HCT116 (cell line): ENCODE data around the gene PCBP1. TPM values are rescaled to one million over a fixed set of nuclear protein-coding genes. Genes with fewer than 3 reads are reported as not detected.

Experiments used
- ATAC-seq: fragments of 200-7000 bp; cut with Tn5 transposase; 2 replicates; pipeline ENCODE4 v1.9.1; 2020; ENCODE audit warnings: mild to moderate bottlenecking, moderate library complexity
- BruUV-seq: library from RNA; stranded (reverse); fragments of 400-500 nt; replicated peaks from 2 replicates; lab custom pipeline; 2021; lab: Mats Ljungman, UMichigan
- CTCF ChIA-PET: fragments of 300-600 bp; sonication (Branson Sonifier 250); formaldehyde crosslinking; loops from one replicate; lab custom pipeline; 2021; ENCODE audit warnings: antibody characterized with exemption; lab: Charles Lee
- POLR2A ChIA-PET: fragments of 300-600, 350-600 bp; sonication (Branson Sonifier 250); formaldehyde crosslinking; loops from one replicate; lab custom pipeline; 2021; ENCODE audit warnings: antibody characterized with exemption; lab: Charles Lee
- RAD21 ChIA-PET, 2 experiments: fragments of 300-600 bp; sonication (Branson Sonifier 250); formaldehyde crosslinking; loops; one replicate each; lab custom pipeline; 2023; ENCODE audit warnings: low total read pairs in 2 of 2; ENCODE audit not compliant: uncharacterized antibody in 2 of 2, unreplicated experiment in 2 of 2, low non-redundant PET in 1 of 2; lab: Charles Lee
- DNase-seq: peaks from one replicate; pipeline ENCODE4 v3.0.0-alpha.2; 2010; ENCODE audit warnings: low read depth, low spot score
- H2AFZ ChIP-seq: fragments of 200-600 bp; shearing (Covaris generic), sonication (generic); 2 replicates; pipeline ENCODE4 v1.6.1; 2017; ENCODE audit warnings: low read depth, mixed run types, mixed read lengths, antibody characterized with exemption, low read length; ENCODE audit not compliant: poor library complexity, severe bottlenecking
- H3K27ac ChIP-seq: 2 replicates; pipeline ENCODE4 v1.5.1; 2012; ENCODE audit warnings: low read depth, low read length
- H3K27me3 ChIP-seq: fragments of 200-600 bp; sonication (generic); 2 replicates; pipeline ENCODE4 v1.6.1; 2016; ENCODE audit warnings: mixed run types, low read length, mixed read lengths; ENCODE audit not compliant: insufficient read depth
- H3K36me3 ChIP-seq, 2 experiments: fragments of 200-500 bp in 1 of 2; fragments of 200-600 bp in 1 of 2; sonication (Bioruptor generic) in 1 of 2; sonication (generic) in 1 of 2; 2 replicates each; pipeline versions ENCODE4 v1.5.1 to v1.6.1; 2014 to 2016; ENCODE audit warnings: low read length in 2 of 2, inconsistent platforms in 1 of 2, mixed read lengths in 1 of 2, mixed run types in 1 of 2; ENCODE audit not compliant: insufficient read depth in 2 of 2, control insufficient read depth in 1 of 2
- H3K4me1 ChIP-seq, 2 experiments: fragments of 200-600 bp in 1 of 2; sonication (generic) in 1 of 2; 2 replicates each; pipeline versions ENCODE4 v1.5.1 to v1.6.1; 2012 to 2017; ENCODE audit warnings: low read length in 2 of 2, inconsistent platforms in 1 of 2, mild to moderate bottlenecking in 1 of 2, mixed read lengths in 1 of 2, mixed run types in 1 of 2, moderate library complexity in 1 of 2; ENCODE audit not compliant: insufficient read depth in 2 of 2, control insufficient read depth in 1 of 2
- H3K4me2 ChIP-seq: fragments of 200-600 bp; sonication (generic); 2 replicates; pipeline ENCODE4 v1.6.1; 2017; ENCODE audit warnings: mixed run types, low read length, mixed read lengths
- H3K4me3 ChIP-seq, 2 experiments: fragments of 200-600 bp in 1 of 2; sonication (generic) in 1 of 2; replicated peaks in 1 of 2; 2 replicates each; pipeline ENCODE4 v1.5.1; 2011 to 2016; ENCODE audit warnings: low read length in 2 of 2, control low read depth in 1 of 2, low read depth in 1 of 2, mild to moderate bottlenecking in 1 of 2, mixed read lengths in 1 of 2, mixed run types in 1 of 2
- H3K79me2 ChIP-seq: fragments of 200-600 bp; sonication (generic); 2 replicates; pipeline ENCODE4 v1.6.1; 2017; ENCODE audit warnings: mild to moderate bottlenecking, mixed run types, low read length, moderate library complexity, mixed read lengths; ENCODE audit not compliant: insufficient read depth
- H3K9ac ChIP-seq: fragments of 200-600 bp; sonication (generic); 2 replicates; pipeline ENCODE4 v1.6.1; 2016; ENCODE audit warnings: low read length, mixed read lengths
- H3K9me2 ChIP-seq: fragments of 200-600 bp; sonication (generic), shearing (Covaris generic); 2 replicates; pipeline ENCODE4 v1.6.1; 2017; ENCODE audit warnings: mixed run types, mild to moderate bottlenecking, moderate library complexity; ENCODE audit not compliant: insufficient read depth
- H3K9me3 ChIP-seq, 2 experiments: fragments of 200-500 bp in 1 of 2; fragments of 200-600 bp in 1 of 2; sonication (Bioruptor generic) in 1 of 2; sonication (generic) in 1 of 2; 2 replicates each; pipeline ENCODE4 v1.6.1; 2014 to 2017; ENCODE audit warnings: low read length in 2 of 2, mixed read lengths in 2 of 2, inconsistent platforms in 1 of 2, low read depth in 1 of 2, mild to moderate bottlenecking in 1 of 2, mixed run types in 1 of 2, moderate library complexity in 1 of 2; ENCODE audit not compliant: control insufficient read depth in 1 of 2, insufficient read depth in 1 of 2
- H4K20me1 ChIP-seq: fragments of 200-600 bp; sonication (generic), shearing (Covaris generic); 2 replicates; pipeline ENCODE4 v1.6.1; 2017; ENCODE audit warnings: mixed run types, mild to moderate bottlenecking, moderate library complexity; ENCODE audit not compliant: insufficient read depth
- CBX3 ChIP-seq: IDR thresholded peaks from 2 replicates; pipeline ENCODE4 v1.6.1; 2012; ENCODE audit warnings: low read depth
- CTCF ChIP-seq, 3 experiments: fragments of 200-600 bp in 1 of 3; sonication (generic) in 1 of 3; IDR thresholded peaks in 2 of 3; conservative IDR thresholded peaks in 1 of 3; 2 replicates each; pipeline ENCODE4 v1.5.1; 2012 to 2017; ENCODE audit warnings: low read depth in 2 of 3, low read length in 2 of 3, antibody characterized with exemption in 1 of 3, borderline replicate concordance in 1 of 3, control low read depth in 1 of 3, mild to moderate bottlenecking in 1 of 3, mixed read lengths in 1 of 3, mixed run types in 1 of 3, moderate library complexity in 1 of 3; ENCODE audit not compliant: insufficient read depth in 1 of 3
- ELF1 ChIP-seq: IDR thresholded peaks from 2 replicates; pipeline ENCODE4 v1.6.1; 2012; ENCODE audit warnings: low read depth, borderline replicate concordance
- EZH2phosphoT487 ChIP-seq: fragments of 200-600 bp; IDR thresholded peaks from 2 replicates; pipeline ENCODE4 v1.6.1; 2018; ENCODE audit warnings: antibody characterized with exemption, borderline replicate concordance
- FOSL1 ChIP-seq: IDR thresholded peaks from 2 replicates; pipeline ENCODE4 v1.6.1; 2012; ENCODE audit warnings: low read depth
- MAX ChIP-seq: IDR thresholded peaks from 2 replicates; pipeline ENCODE4 v1.6.1; 2012
- POLR2AphosphoS5 ChIP-seq: IDR thresholded peaks from 2 replicates; pipeline ENCODE4 v1.6.1; 2011; ENCODE audit warnings: mild to moderate bottlenecking, low read depth, low read length, moderate library complexity
- SIN3A ChIP-seq: IDR thresholded peaks from 2 replicates; pipeline ENCODE4 v1.6.1; 2012; ENCODE audit warnings: low read depth
- SP1 ChIP-seq: IDR thresholded peaks from 2 replicates; pipeline ENCODE4 v1.6.1; 2012; ENCODE audit warnings: low read depth
- TCF7L2 ChIP-seq: IDR thresholded peaks from 2 replicates; pipeline ENCODE4 v1.7.0; 2011; ENCODE audit warnings: borderline replicate concordance, inconsistent platforms; ENCODE audit not compliant: insufficient read depth, insufficient read length; ENCODE audit errors: extremely low read depth
- ZBTB33 ChIP-seq: IDR thresholded peaks from 2 replicates; pipeline ENCODE4 v1.6.1; 2011; ENCODE audit warnings: mild to moderate bottlenecking, low read length, moderate library complexity; ENCODE audit not compliant: insufficient replicate concordance; ENCODE audit errors: extremely low read depth
- ZFX ChIP-seq: fragments of 450-650 bp; IDR thresholded peaks from 2 replicates; pipeline ENCODE4 v1.6.1; 2017
- ZNF274 ChIP-seq: fragments of 200-500 bp; sonication (Bioruptor generic); IDR thresholded peaks from 2 replicates; pipeline ENCODE4 v1.6.1; 2014; ENCODE audit warnings: mild to moderate bottlenecking, low read depth, low read length, inconsistent platforms
- intact Hi-C: fragments of 100-400 bp; cut with micrococcal nuclease; formaldehyde crosslinking; loops from 2 replicates; pipeline ENCODE4 v1.10.0; 2022
- total RNA-seq: library from RNA; stranded (reverse); gene quantifications from one replicate; pipeline ENCODE4 v1.2.1, GENCODE V29; 2021; ENCODE audit not compliant: unreplicated experiment

Gene PCBP1
- total RNA-seq, 1 experiment from 2014 or later = 256 TPM

- ChIA-PET CTCF (no interaction called here), POLR2A (interaction anchor here (0.7 kb wide), 1 partner anchor 681 kb away, joined by 4 read pairs; no protein-coding TSS in a partner anchor)
Measured at GRCh38 chr2:70061317-70061716, 26.0 kb upstream of the PCBP1 start.

More at GRCh38 chr2:70061317-70061716, 26.0 kb upstream of the PCBP1 start:
- RAD21 ChIA-PET = interaction anchor here in 1 of 2 experiments (0.7 kb wide), 1 partner anchor 24 kb away, joined by 3 read pairs; no protein-coding TSS in a partner anchor
- Histone ChIP-seq H3K79me2 (peaks cover 2% of the 10 kb centered on the region; the same call in 1 of the 2 replicates), H3K27ac (no peak overlapping the region), H3K4me2 (no peak overlapping the region), H2AFZ (no peak overlapping the region), H3K9me2 (no peaks in the 10 kb centered on the region), H3K9ac (no peak overlapping the region), H3K27me3 (no peaks in the 10 kb centered on the region), H3K4me1 (peaks cover 0 to 10% of the 10 kb centered on the region in 2 experiments; a peak in 1 of 4 replicates), H3K9me3 (no peaks in the 10 kb centered on the region), H4K20me1 (no peaks in the 10 kb centered on the region), H3K36me3 (peaks cover 14 to 27% of the 10 kb centered on the region in 2 experiments), H3K4me3 (no peak overlapping the region)
- TF ChIP-seq POLR2AphosphoS5 = no peak
- TF ChIP-seq ZNF274 = no peak
- TF ChIP-seq ZBTB33 = no peak
- TF ChIP-seq ZFX = no peak
- no peak for TF ChIP-seq SP1
- no peak for TF ChIP-seq SIN3A
- no peak for TF ChIP-seq MAX
- no peak for TF ChIP-seq CBX3
- no peak for TF ChIP-seq CTCF (IDR thresholded peaks at IDR 0.05 in 2 of 3, conservative IDR thresholded peaks at IDR 0.05 in 1 of 3; ENCODE audit: borderline replicate concordance in 1 of 3, insufficient read depth in 1 of 3, low read depth in 2 of 3, low read length in 2 of 3)
- TF ChIP-seq EZH2phosphoT487 = no peak
- TF ChIP-seq ELF1 = no peak
- TF ChIP-seq TCF7L2 = no peak
- no peak for TF ChIP-seq FOSL1
- ATAC-seq (no peak), DNase-seq (no peak)
- intact Hi-C loops = loop anchor here (10.0 kb wide), 1 partner anchor 337 kb away; no protein-coding TSS in a partner anchor
- no TSS peak for BruUV-seq
